T-helper 1 cell (primary cell): ENCODE measurements around the gene ALLC.
A peak's percentile ranks its signal among the peaks of the same experiment; 100 is the strongest.

Experiments
- DNase-seq, 5 donors: peaks; one replicate each; pipeline ENCODE4 v3.0.0-alpha.2; 2012 to 2020

Gene ALLC

DNA sequence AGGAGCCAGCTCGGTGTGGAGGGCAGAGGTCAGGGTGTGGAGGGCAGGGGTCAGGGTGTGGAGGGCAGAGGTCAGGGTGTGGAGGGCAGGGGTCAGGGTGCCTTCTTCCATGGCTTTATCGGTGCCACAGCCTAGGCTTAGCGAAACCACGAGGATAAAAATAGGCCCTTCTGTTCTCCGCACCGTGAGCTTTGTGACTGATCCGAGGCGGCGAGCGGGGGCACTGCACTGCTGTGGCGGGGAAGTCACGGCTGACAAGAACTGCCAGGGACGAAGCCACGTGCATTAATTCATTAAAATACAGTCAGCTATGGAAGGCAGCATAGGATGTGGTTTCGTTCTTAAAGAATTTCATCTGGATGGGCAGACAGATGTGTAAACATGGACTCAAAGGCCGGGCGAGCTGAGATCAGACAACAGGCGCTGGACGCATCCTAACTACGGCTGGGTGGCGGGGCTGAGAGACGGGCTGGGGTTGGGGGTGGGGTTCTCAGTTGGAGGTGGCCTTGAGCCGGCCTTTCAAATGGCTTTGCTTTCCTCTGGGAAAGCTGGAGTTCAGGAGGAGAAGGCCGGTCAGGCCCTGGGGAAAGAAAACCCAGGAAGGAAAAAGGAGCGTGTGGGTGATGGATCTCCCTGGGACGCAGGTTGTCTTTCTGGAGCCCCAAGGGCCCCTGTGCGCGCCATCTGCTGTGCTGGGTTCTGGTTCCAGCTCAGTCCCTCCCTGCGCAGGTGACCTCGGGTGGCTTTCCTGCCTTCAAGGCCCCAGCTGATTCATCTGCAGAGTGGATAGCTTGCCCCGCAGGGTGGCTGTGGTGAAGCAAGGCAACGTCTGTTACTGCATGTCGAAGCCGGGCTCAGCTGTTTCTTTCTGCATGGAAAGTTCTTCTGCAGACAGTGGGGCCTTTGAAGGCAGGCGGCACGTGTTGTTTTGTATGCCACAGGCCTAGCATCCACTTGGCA lies 958 bp upstream of the ALLC start:
- no peak for DNase-seq

GRCh38 chr2:3659447-3660432 lies 1.7 kb downstream of the ALLC start:
- no peak for DNase-seq

DNA sequence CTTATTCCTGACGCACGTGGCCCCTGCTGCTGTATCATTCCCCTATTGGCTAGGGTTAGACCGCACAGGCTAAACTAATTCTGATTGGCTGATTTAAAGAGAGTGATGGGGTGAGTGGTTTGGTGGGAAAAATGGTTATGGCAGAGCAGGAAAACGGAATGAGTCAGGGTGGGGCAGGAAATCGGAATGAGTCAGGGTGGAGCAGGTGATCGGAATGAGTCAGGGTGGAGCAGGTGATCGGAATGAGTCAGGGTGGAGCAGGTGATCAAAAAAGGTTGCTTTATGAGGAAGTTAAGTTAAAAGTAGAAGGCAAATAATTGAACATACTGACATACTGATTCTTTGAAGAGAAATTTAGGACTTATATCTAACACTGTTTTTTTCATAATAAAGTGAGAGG lies 2.6 kb downstream of the ALLC start:
- peak in 1 of 5 donors; percentile 13 for DNase-seq

DNA sequence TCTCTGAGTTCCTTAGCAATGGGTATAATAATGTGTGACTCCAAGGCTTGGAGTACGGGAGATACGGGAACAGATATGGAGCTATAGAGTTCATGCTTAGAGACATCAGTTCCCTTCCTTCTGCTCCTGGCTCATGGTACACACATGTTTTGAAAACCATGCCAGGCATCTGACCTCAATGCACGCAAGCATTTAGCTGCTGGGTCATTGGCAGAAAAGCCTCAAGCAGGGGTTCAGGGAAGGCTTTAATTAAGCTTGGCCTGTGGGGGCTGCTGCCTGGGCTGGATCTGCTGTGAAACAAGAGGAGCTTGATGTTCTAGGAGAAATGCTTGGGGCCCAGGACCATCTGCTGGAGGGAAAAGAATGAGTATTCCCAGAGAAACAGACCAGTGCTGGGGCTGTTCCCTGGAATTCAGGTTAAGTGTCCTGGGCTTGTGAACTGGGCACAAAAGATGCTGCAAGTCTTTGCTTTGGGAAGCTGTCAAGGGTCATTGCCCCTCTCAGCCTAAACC lies 3.2 kb downstream of the ALLC start:
- DNase-seq, result no peak

DNA sequence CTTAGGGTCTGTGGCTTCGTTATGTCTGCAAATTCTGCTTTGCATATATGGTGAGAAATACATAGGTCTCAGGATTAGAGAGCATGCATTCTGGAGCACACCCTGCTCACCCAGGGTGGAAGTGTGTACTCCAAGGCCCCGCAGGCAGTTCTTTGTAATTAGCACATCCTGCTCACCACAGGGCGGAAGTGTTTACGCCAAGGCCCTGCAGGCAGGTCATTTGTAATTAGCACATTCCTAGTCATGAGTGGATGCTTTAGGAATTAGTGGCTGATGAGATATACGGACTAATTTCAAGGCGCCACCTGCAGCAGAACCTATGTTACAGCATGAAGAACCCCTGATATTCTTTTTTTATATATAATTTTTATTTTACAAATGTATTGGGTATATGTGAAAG lies 4.2 kb downstream of the ALLC start:
- no peak for DNase-seq

DNA sequence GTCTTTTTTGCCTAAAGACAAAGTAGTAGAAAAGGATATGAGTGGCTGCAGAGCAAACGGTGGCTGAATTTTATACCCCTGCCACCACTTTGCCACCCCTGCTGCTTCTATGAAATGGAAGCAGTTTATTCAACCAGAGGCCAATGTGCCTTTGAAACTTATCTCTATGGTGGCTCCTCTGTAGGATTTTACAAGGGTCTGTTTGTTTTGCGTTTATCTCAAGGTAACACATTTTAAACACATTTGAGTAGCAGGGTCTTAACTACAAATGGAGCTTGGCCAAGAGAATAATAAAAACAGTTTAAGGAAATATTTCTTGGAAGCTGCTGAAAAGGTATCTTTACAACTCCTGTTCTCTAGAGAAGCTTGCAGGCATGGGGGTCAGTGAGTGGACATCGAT lies 6.1 kb downstream of the ALLC start:
- no peak for DNase-seq

DNA sequence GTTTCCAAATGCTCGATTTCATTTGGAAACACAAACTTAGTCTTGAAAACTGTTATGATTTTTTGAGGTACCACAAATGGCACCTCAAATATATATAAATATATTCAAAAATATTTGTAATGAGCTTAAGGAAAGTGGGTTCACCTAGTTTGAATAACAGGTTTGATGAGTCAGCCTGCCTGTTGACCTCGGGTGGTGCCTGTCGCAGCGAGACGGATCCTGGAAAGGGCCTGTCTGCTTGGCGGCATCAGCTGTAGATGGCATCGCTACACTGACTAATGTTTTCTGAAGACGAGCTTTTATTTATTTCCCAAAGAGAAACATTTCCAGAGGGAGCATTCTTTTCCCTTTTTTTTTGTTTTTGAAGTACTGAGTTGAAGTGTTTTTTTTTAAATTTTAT lies 6.9 kb downstream of the ALLC start:
- no peak for DNase-seq

DNA sequence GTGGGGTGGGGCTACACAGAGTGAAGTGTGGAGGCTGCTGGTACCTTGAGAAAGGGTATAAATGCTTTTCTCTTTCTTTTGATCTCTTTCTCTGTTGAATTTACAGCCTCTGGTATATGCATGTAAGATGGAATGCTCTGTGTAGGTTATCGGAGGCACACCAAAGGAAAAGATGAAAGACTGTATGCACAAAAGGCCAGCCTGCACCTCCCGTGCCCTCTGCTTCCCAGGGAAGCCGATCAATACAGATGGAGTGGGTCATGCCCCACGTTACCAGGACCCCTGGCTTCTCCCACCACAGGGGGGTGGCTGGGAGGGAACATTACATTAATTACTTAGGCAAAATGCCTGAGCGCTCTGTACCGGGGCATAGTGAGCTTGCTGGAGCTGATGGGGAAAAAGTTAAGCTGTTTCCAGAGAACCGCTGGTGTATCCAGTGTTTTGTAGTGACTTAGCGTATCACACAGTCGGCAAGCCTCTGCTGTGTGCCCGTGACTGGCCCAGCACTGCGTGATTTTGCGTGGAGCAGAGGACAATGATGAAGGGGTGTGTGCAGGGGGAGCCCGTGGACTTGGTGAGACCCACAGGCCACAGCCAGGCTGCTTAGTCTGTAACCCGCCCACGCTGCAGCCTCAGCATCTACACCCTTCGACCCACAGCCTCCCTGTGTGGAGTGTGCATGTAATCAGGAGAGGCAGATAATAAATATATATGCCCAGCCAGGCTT lies 8.0 kb downstream of the ALLC start:
- no peak for DNase-seq

DNA sequence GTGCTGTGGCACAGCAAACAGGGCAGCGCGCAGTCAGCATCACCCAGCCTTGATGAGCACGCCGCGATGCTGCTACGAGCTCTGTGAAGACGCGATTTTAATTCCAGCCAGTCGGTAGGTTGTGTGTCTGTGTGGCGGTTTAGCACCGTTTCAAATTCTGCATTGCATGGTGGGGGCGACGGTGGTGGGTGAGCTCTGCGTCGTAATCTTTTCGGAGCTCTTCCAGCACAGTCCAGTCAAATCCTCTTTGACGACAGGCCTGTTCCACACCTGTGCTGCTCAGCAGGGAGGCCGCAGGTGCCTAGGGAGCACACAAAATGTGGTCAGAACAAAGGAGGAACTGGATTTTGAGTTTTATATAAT lies 8.6 kb downstream of the ALLC start:
- no peak for DNase-seq

GRCh38 chr2:3667151-3667631 lies 9.2 kb downstream of the ALLC start:
- DNase-seq, result no peak

DNA sequence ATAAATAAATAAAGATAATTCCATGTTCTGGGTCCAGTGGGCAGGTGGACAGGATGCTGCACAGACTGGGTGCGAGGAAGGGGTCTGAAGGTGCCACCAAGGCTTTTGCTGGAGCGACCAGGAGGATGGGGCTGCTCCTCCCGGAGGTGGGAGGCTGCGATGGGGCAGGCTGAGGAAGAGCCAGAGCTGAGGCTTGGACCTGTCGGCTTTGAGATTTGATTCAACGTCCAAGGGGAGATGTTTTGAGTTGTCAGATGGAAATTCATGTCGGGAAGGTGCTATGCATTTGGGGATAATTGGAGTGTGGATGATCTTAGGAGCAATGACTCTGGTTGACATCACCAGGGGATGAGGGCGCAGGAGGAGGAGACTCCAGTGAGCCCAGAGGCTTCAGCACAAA lies 11.7 kb downstream of the ALLC start:
- DNase-seq, result no peak

DNA sequence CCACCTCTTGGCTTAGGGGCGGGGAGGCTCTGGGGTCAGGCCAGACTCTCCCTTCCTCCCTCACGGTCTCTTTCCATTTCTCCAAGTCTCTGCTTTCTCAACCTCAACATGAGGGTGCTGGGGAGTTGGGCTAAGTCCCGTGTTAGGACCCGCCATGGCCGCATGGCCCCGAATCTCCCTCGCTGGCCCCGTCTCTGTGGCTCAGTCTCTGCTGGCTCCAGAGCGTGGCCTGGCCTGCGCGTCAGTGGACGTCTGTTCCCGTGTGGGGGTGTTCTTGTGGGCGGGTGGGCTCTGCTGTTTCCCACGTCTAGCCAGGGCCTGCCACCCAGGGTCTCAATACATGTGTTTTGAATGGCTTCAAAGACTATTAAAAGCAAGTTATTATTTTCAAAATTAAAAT lies 12.4 kb downstream of the ALLC start:
- DNase-seq, result no peak

- no peak for DNase-seq
Observed at GRCh38 chr2:3670941-3671340, 12.9 kb downstream of the ALLC start.

DNA sequence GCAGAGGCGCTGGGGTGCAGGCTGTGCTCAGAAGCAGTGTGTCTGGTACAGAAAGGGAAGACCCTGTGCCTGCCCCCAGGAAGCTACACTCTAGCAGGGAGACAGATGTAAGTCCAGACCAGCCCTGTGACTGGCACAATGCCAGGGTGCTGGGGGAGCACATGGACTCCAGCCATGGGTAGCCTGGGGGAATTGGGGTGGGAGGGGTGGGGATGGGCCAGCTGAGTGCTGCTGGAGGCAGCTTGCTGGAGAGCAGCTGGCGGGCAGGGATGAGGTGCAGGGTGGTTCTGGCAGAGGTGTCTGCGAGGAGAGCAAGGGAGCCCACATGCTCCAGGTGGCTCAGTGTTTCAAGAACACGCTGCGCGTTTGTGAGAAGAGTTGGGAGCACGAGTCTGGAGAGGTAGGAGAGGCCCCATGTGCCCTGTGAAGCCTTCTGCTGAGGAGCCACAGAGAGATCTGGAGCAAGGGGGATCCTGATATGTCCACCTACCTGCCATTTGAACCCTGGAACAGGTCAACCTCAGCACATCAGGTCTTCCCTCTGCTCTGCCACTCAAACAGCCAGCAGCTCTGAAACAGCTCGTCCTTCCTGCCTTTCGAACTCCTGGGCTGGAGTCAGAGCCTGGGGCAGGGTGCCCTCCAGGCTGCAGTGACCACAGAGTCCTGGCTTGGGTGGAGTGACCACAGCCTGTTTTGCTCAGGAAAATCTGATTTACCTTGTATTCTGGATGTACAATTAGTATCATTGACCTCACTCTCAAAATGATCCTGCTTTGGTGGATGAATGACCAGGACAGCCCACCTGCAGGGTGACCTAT lies 15.1 kb downstream of the ALLC start:
- DNase-seq, result no peak

DNA sequence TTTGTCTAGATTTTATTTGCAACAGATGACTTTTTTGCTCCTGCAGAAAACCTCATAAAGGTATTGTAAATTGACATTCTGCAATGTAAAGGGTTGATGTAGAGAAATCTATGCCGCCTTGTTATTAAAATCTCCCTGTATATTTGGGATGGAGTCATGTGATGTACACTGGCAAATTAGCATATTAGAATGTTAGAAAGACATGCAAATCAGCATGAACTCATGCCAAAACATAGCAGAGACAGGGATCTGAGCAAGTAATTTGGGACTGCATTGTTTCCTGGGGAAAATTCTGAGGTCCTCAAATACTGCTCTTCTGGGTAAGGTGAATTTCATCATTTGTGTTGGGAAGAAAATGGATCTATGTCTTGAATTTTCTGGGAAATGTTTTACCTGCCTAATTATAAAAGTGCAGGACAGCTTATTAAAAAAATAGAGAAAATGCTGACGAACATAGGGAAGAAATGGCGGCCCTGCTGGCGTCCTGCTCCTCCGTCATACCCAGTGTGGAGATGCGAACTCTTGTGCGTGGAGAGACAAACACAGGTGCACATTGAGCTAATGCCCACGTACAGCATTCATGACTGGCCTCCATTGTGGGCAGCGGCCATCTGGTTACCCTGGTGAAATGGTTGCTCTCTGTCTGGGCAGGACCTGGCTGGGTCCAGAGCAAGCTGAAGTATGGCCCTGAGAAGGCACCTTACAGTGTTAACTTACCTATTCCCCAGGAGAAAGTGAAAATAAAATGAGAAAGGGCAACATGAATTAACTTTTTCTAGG lies 16.3 kb downstream of the ALLC start:
- DNase-seq, result no peak

DNA sequence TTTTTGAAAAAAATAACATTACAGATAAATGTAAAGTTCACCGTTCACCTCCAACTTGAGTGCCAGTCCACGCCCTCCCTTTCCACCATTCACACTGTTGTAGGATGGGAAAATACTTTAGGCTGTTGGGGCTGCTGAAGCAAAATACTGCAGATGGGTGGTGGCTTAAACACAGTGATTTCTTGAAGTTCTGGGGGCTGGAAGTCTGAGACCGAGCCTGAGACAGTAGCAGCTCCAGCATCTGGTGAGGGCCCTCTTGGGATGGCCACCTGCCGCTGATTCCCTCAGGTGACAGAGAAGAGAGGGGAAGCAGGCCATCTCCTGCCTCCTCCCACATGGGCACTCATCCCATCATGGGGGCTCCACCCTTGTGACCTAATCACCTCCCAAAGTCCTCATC lies 17.7 kb downstream of the ALLC start:
- DNase-seq, result no peak

- DNase-seq, result no peak
Observed at GRCh38 chr2:3677436-3677835, 19.4 kb downstream of the ALLC start.

DNA sequence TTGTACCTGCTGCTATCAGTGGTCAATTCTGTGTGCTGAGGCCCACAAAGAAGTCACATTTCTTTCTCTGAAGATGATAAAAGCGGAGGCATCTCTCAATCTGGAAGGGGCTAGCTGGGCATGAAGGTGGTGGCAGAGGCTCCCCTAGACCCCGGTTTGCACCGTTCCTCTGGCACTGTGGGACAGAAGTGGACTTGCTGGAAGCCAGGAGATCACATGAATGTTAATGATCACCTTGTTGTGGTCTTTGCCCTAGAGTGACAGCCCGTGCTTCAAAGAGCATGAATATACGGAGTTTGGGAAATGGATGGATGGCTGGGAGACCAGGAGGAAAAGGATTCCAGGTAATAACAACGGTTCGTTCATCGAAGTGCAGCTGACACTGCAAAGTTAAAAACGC lies 20.2 kb downstream of the ALLC start:
- no peak for DNase-seq

DNA sequence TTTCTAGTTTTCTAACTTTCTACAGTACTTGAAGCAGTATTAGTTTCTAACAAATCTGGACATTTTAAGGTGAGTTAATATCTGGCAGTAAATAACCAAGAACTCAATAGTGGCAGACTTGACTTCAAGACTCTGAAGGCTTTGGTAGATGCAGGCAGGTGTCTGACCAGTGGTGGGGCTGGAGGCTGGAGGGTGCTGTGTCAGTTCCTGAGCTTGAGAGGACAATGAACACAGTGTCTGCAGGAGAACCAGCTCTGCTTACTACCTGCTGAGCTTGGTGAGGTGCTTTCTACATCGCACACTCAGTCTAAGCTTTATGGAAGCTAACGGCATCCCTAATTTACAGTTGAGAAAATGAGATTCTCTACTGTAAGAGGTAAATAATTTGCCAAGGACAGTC lies 21.2 kb downstream of the ALLC start:
- DNase-seq, result no peak

- DNase-seq, result no peak
Observed at GRCh38 chr2:3679616-3680393, 21.8 kb downstream of the ALLC start.
